Loucy (cell line): ENCODE data around the gene TRIM45.

Experiments
- H2AFZ ChIP-seq: fragments of 200-600 bp; sonication (generic); 2 replicates; pipeline ENCODE4 v1.6.0; 2016; ENCODE audit warnings: antibody characterized with exemption, mild to moderate bottlenecking, low read length, moderate library complexity
- H3F3A ChIP-seq: fragments of 200-600 bp; 2 replicates; pipeline ENCODE4 v1.6.0; 2016; ENCODE audit warnings: antibody characterized with exemption, low read depth, mild to moderate bottlenecking
- H3K27me3 ChIP-seq: fragments of 200-600 bp; sonication (generic); 2 replicates; pipeline ENCODE4 v1.6.1; 2014; ENCODE audit warnings: low read length, mild to moderate bottlenecking; ENCODE audit not compliant: insufficient read depth, poor library complexity, severe bottlenecking
- H3K36me3 ChIP-seq: fragments of 200-600 bp; sonication (generic); 2 replicates; pipeline ENCODE4 v1.6.1; 2016; ENCODE audit warnings: low read length; ENCODE audit not compliant: insufficient read depth
- H3K4me1 ChIP-seq: fragments of 200-600 bp; sonication (generic); 2 replicates; pipeline ENCODE4 v1.5.1; 2014; ENCODE audit warnings: low read length, mild to moderate bottlenecking; ENCODE audit not compliant: insufficient read depth, poor library complexity, severe bottlenecking
- H3K4me2 ChIP-seq: fragments of 200-600 bp; sonication (generic); 2 replicates; pipeline ENCODE4 v1.6.0; 2014; ENCODE audit warnings: antibody characterized with exemption, low read length, low read depth, mild to moderate bottlenecking; ENCODE audit not compliant: poor library complexity, severe bottlenecking
- H3K4me3 ChIP-seq: fragments of 200-600 bp; sonication (generic); 2 replicates; pipeline ENCODE4 v1.5.1; 2014; ENCODE audit warnings: low read length, mild to moderate bottlenecking, mixed read lengths; ENCODE audit not compliant: poor library complexity, severe bottlenecking
- H3K79me2 ChIP-seq: fragments of 200-600 bp; sonication (generic); 2 replicates; pipeline ENCODE4 v1.6.1; 2014; ENCODE audit warnings: low read length; ENCODE audit not compliant: insufficient read depth
- H3K9ac ChIP-seq: fragments of 200-600 bp; sonication (generic); 2 replicates; pipeline ENCODE4 v1.6.0; 2014; ENCODE audit warnings: mild to moderate bottlenecking, low read depth, low read length, moderate library complexity; ENCODE audit not compliant: poor library complexity, severe bottlenecking
- H3K9me2 ChIP-seq: fragments of 200-600 bp; sonication (generic); replicated peaks from 2 replicates; pipeline ENCODE4 v1.6.1; 2016; ENCODE audit warnings: low read depth, low read length, mixed read lengths
- H3K9me3 ChIP-seq: fragments of 200-600 bp; sonication (generic); 2 replicates; pipeline ENCODE4 v1.6.1; 2014; ENCODE audit warnings: mild to moderate bottlenecking, antibody characterized with exemption, low read length, low read depth; ENCODE audit not compliant: insufficient read depth
- H4K20me1 ChIP-seq: fragments of 200-600 bp; sonication (generic); 2 replicates; pipeline ENCODE4 v1.6.0; 2014; ENCODE audit warnings: antibody characterized with exemption, low read length, mild to moderate bottlenecking; ENCODE audit not compliant: insufficient read depth, poor library complexity, severe bottlenecking
- EZH2phosphoT487 ChIP-seq: fragments of 200-600 bp; IDR thresholded peaks from 2 replicates; pipeline ENCODE4 v1.6.1; 2018; ENCODE audit warnings: antibody characterized with exemption, mild to moderate bottlenecking, moderate library complexity, borderline replicate concordance
- TF ChIP-seq, protein P1 (sequence below): fragments of 200-600 bp; sonication (generic); conservative IDR thresholded peaks from 2 replicates; pipeline ENCODE4 v1.5.1; 2014; ENCODE audit warnings: mild to moderate bottlenecking, antibody characterized with exemption, low read length

Gene TRIM45

DNA sequence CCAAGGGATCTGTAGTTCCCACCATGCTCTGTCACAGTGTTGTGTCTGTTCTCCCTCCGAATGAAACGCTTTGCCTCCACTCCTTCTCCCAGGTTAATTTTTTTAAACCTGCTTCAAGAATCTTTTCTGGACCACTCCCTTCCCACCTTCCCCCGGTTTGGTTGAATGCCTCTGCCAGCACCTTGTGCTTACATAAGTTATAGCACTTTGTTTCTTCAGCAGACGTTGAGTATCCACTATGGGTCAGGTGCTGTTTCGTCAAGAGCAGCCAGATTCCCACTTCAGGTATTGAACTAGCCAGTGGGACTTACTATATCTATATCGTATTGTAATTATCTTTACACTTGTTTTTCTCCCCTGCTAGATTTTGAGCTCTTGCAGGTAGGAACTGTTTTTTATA lies 33.9 kb downstream of the TRIM45 start:
- TF ChIP-seq, protein P1, sequence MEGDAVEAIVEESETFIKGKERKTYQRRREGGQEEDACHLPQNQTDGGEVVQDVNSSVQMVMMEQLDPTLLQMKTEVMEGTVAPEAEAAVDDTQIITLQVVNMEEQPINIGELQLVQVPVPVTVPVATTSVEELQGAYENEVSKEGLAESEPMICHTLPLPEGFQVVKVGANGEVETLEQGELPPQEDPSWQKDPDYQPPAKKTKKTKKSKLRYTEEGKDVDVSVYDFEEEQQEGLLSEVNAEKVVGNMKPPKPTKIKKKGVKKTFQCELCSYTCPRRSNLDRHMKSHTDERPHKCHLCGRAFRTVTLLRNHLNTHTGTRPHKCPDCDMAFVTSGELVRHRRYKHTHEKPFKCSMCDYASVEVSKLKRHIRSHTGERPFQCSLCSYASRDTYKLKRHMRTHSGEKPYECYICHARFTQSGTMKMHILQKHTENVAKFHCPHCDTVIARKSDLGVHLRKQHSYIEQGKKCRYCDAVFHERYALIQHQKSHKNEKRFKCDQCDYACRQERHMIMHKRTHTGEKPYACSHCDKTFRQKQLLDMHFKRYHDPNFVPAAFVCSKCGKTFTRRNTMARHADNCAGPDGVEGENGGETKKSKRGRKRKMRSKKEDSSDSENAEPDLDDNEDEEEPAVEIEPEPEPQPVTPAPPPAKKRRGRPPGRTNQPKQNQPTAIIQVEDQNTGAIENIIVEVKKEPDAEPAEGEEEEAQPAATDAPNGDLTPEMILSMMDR: no peak
- no peak for TF ChIP-seq EZH2phosphoT487
- H3F3A ChIP-seq: no peaks in the 10 kb centered on the region
- peaks cover 74% of the 10 kb centered on the region; the same call in 1 of the 2 replicates for H3K36me3 ChIP-seq

DNA sequence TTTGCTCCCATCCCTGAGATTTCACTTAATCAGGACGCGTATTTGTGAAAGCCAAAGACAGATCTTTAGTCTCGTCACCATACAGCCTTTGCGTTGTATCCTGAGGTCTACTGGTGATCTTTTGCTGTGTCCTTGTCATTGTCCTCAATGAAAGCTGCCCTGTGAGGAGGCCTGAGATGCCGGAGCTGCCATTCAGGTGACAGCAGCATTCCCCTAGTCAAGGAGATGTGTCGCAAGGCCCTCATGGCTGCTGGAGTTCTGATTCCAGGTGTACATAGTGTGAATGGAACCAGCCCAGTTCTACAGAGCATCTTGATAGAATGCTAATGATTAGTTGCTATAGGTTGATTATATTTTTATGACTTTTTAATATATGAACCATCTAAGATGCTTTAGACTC lies 37.3 kb downstream of the TRIM45 start:
- Histone ChIP-seq H3K4me2 (no peak overlapping the region), H3K4me3 (no peak overlapping the region), H3K27me3 (no peaks in the 10 kb centered on the region), H3K9ac (no peak overlapping the region), H2AFZ (no peak overlapping the region), H3K79me2 (no peaks in the 10 kb centered on the region), H3K4me1 (no peaks in the 10 kb centered on the region), H3K36me3 (peaks cover 79% of the 10 kb centered on the region; the same call in 1 of the 2 replicates), H3K9me2 (no peaks in the 10 kb centered on the region), H3F3A (no peaks in the 10 kb centered on the region), H3K9me3 (no peaks in the 10 kb centered on the region), H4K20me1 (no peaks in the 10 kb centered on the region)
- no peak for TF ChIP-seq EZH2phosphoT487
- TF ChIP-seq, protein P1: no peak

More for the DNA sequence above, 33.9 kb downstream of the TRIM45 start:
- Histone ChIP-seq H3K27me3 (no peaks in the 10 kb centered on the region), H2AFZ (no peak overlapping the region), H3K4me1 (no peaks in the 10 kb centered on the region), H3K79me2 (no peaks in the 10 kb centered on the region), H4K20me1 (no peaks in the 10 kb centered on the region), H3K9ac (no peak overlapping the region), H3K4me3 (no peak overlapping the region), H3K9me2 (no peaks in the 10 kb centered on the region), H3K4me2 (no peak overlapping the region), H3K9me3 (no peaks in the 10 kb centered on the region)

DNA sequence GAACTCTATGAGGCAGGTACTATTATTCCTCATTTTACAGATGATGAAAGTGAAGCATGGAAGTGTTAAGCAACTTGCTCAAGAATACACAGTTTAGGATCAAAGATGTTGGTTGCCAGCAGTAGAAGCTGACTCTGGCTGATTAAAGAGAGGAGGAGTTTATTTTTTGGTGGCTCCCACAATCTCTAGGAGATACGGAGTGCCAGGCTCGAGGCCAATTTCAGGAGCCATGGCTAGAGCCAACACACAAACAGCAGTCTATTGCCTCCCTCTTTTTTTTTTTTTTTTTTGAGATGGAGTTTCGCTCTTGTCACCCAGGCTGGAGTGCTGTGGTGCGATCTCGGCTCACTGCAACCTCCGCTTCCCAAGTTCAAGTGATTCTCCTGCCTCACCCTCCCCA lies 41.8 kb downstream of the TRIM45 start:
- no peak overlapping the region for H2AFZ ChIP-seq
- H3K36me3 ChIP-seq: peaks cover 98% of the 10 kb centered on the region; the same call in 1 of the 2 replicates
- H4K20me1 ChIP-seq: no peaks in the 10 kb centered on the region
- H3K4me1 ChIP-seq: no peaks in the 10 kb centered on the region
- H3K9me3 ChIP-seq: no peaks in the 10 kb centered on the region
- no peaks in the 10 kb centered on the region for H3F3A ChIP-seq
- no peaks in the 10 kb centered on the region for H3K9me2 ChIP-seq
- TF ChIP-seq, protein P1: no peak
- no peak for TF ChIP-seq EZH2phosphoT487
- H3K4me2 ChIP-seq: no peak overlapping the region
- no peaks in the 10 kb centered on the region for H3K27me3 ChIP-seq
- no peak overlapping the region for H3K9ac ChIP-seq
- H3K4me3 ChIP-seq: no peak overlapping the region
- H3K79me2 ChIP-seq: no peaks in the 10 kb centered on the region
